GM18508 (cell line): ENCODE results near the gene MRPL24.

Source experiments
- ATAC-seq: cut with Tn5 transposase; IDR thresholded peaks from one replicate; pipeline ENCODE4 v1.9.1; 2021; ENCODE audit warnings: moderate number of reproducible peaks; ENCODE audit not compliant: insufficient read depth, unreplicated experiment

MRPL24 gene

GRCh38 chr1:156694690-156694962 lies 46.3 kb downstream of the MRPL24 start:
- ATAC-seq: no peak

GRCh38 chr1:156693848-156694689 lies 46.8 kb downstream of the MRPL24 start:
- ATAC-seq: no peak

- no peak for ATAC-seq
These were observed 47.7 kb downstream of the MRPL24 start for GRCh38 chr1:156692925-156693847.

GRCh38 chr1:156692441-156692924 lies 48.4 kb downstream of the MRPL24 start:
- ATAC-seq: no peak

- no peak for ATAC-seq
These were observed 49.0 kb downstream of the MRPL24 start for GRCh38 chr1:156691665-156692440.

GRCh38 chr1:156691191-156691590 lies 49.7 kb downstream of the MRPL24 start:
- no peak for ATAC-seq

- no peak for ATAC-seq
These were observed 50.2 kb downstream of the MRPL24 start for GRCh38 chr1:156690675-156691036.

GRCh38 chr1:156689953-156690674 lies 50.8 kb downstream of the MRPL24 start:
- ATAC-seq: no peak

GRCh38 chr1:156689035-156689952 lies 51.6 kb downstream of the MRPL24 start:
- no peak for ATAC-seq
